Mesenchymal stem cell (in vitro differentiated cells and primary cell): ENCODE data around the gene TIMP2.

Source experiments
- DNase-seq: peaks from one replicate; pipeline ENCODE4 v3.0.0-alpha.2; 2013
- H2AFZ ChIP-seq: one replicate; pipeline ENCODE4 v1.6.1; 2013; ENCODE audit warnings: low read depth, mild to moderate bottlenecking, control low read depth, inconsistent platforms, low read length, moderate library complexity
- H2AK5ac ChIP-seq: 2 replicates; pipeline ENCODE4 v1.6.1; 2013; ENCODE audit warnings: low read length, moderate library complexity, mild to moderate bottlenecking, inconsistent platforms; ENCODE audit not compliant: severe bottlenecking
- H2BK120ac ChIP-seq: one replicate; pipeline ENCODE4 v1.6.1; 2013; ENCODE audit warnings: low read depth, mild to moderate bottlenecking, inconsistent platforms, low read length, moderate library complexity
- H2BK12ac ChIP-seq, 2 experiments: one replicate each; pipeline ENCODE4 v1.6.1; 2013; ENCODE audit warnings: inconsistent platforms in 2 of 2, low read length in 2 of 2, mild to moderate bottlenecking in 2 of 2, moderate library complexity in 2 of 2, control low read depth in 1 of 2
- H2BK15ac ChIP-seq: one replicate; pipeline ENCODE4 v1.6.1; 2013; ENCODE audit warnings: mild to moderate bottlenecking, low read depth, inconsistent platforms; ENCODE audit not compliant: poor library complexity, severe bottlenecking
- H2BK5ac ChIP-seq: 2 replicates; pipeline ENCODE4 v1.6.1; 2013; ENCODE audit warnings: low read depth, mild to moderate bottlenecking, low read length, control low read depth, inconsistent platforms; ENCODE audit not compliant: poor library complexity, severe bottlenecking
- H3K14ac ChIP-seq, 2 experiments: one replicate each; pipeline ENCODE4 v1.6.1; 2013; ENCODE audit warnings: inconsistent platforms in 2 of 2, low read length in 2 of 2, control low read depth in 1 of 2, mild to moderate bottlenecking in 1 of 2, moderate library complexity in 1 of 2
- H3K18ac ChIP-seq, 2 experiments: one replicate each; pipeline ENCODE4 v1.6.1; 2013; ENCODE audit warnings: inconsistent platforms in 2 of 2, low read length in 2 of 2, control low read depth in 1 of 2, low read depth in 1 of 2, mild to moderate bottlenecking in 1 of 2
- H3K23ac ChIP-seq, 2 experiments: one replicate each; pipeline ENCODE4 v1.6.1; 2013; ENCODE audit warnings: inconsistent platforms in 2 of 2, low read length in 2 of 2, mild to moderate bottlenecking in 2 of 2, moderate library complexity in 2 of 2, control low read depth in 1 of 2
- H3K27ac ChIP-seq: 2 replicates; pipeline ENCODE4 v1.5.1; 2013; ENCODE audit warnings: mild to moderate bottlenecking, moderate library complexity, low read length, control low read depth, inconsistent platforms; ENCODE audit not compliant: poor library complexity, severe bottlenecking
- H3K27me3 ChIP-seq, 2 experiments: 2 replicates each; pipeline versions ENCODE4 v1.6.1 to v1.7.0; 2013; ENCODE audit warnings: low read length in 2 of 2, mild to moderate bottlenecking in 2 of 2, moderate library complexity in 2 of 2, control low read depth in 1 of 2, inconsistent platforms in 1 of 2; ENCODE audit not compliant: control insufficient read depth in 1 of 2, insufficient read depth in 1 of 2
- H3K36me3 ChIP-seq, 2 experiments: 2 replicates each; pipeline versions ENCODE4 v1.6.1 to v1.7.0; 2013; ENCODE audit warnings: low read length in 2 of 2, control low read depth in 1 of 2, inconsistent platforms in 1 of 2, low read depth in 1 of 2, mild to moderate bottlenecking in 1 of 2; ENCODE audit not compliant: insufficient read depth in 2 of 2, control insufficient read depth in 1 of 2
- H3K4ac ChIP-seq, 2 experiments: one replicate each; pipeline ENCODE4 v1.6.1; 2013; ENCODE audit warnings: inconsistent platforms in 2 of 2, low read length in 2 of 2, mild to moderate bottlenecking in 2 of 2, moderate library complexity in 2 of 2, control low read depth in 1 of 2, low read depth in 1 of 2
- H3K4me1 ChIP-seq: 2 replicates; pipeline ENCODE4 v1.6.1; 2013; ENCODE audit warnings: low read depth, low read length, control low read depth; ENCODE audit not compliant: control insufficient read depth, insufficient read depth
- H3K4me2 ChIP-seq: 2 replicates; pipeline ENCODE4 v1.6.1; 2013; ENCODE audit warnings: low read length, mild to moderate bottlenecking, inconsistent platforms; ENCODE audit not compliant: poor library complexity, severe bottlenecking
- H3K4me3 ChIP-seq, 2 experiments: 2 replicates each; pipeline versions ENCODE4 v1.5.1 to v1.7.0; 2013; ENCODE audit warnings: low read length in 2 of 2, mild to moderate bottlenecking in 2 of 2, control low read depth in 1 of 2, low read depth in 1 of 2; ENCODE audit not compliant: insufficient read depth in 1 of 2
- H3K79me1 ChIP-seq: replicated peaks from 2 replicates; pipeline ENCODE4 v1.6.1; 2013; ENCODE audit warnings: mild to moderate bottlenecking, control low read depth, low read length, inconsistent platforms; ENCODE audit not compliant: poor library complexity, severe bottlenecking
- H3K9ac ChIP-seq: 2 replicates; pipeline ENCODE4 v1.7.0; 2013; ENCODE audit warnings: mild to moderate bottlenecking, low read length, moderate library complexity
- H3K9me3 ChIP-seq: 2 replicates; pipeline ENCODE4 v1.7.0; 2013; ENCODE audit warnings: mild to moderate bottlenecking, low read length; ENCODE audit not compliant: control insufficient read depth
- H4K8ac ChIP-seq: one replicate; pipeline ENCODE4 v1.6.1; 2013; ENCODE audit warnings: inconsistent platforms, mild to moderate bottlenecking, low read length, moderate library complexity
- H4K91ac ChIP-seq: one replicate; pipeline ENCODE4 v1.6.1; 2013; ENCODE audit warnings: mild to moderate bottlenecking, low read length, inconsistent platforms
- WGBS: methylation state at CpG from one replicate; pipeline ENCODE4 v1.1.7; 2013; ENCODE audit warnings: mixed read lengths; 5-methylcytosine and 5-hydroxymethylcytosine counted together

The TIMP2 gene

GRCh38 chr17:78882540-78883088 lies 42.6 kb downstream of the TIMP2 start:
- no peak overlapping the region for H2AFZ ChIP-seq
- no peaks in the 10 kb centered on the region for H3K27me3 ChIP-seq
- peak overlapping the region; percentile 71 for H2BK15ac ChIP-seq
- H3K4me3 ChIP-seq, result peak overlapping the region in 1 of 2 experiments; percentile 50
- no peak for DNase-seq
- H2AK5ac ChIP-seq, result peak overlapping the region; percentile 58
- H3K36me3 ChIP-seq, result peaks cover 14 to 33% of the 10 kb centered on the region in 2 experiments
- H3K79me1 ChIP-seq, result peaks cover 38% of the 10 kb centered on the region
- H2BK120ac ChIP-seq, result peak overlapping the region; percentile 98
- peak overlapping the region in 1 of 2 experiments; percentile 10 for H3K23ac ChIP-seq
- peak overlapping the region; percentile 86 to 98 for H3K18ac ChIP-seq
- peak overlapping the region; percentile 94 for H3K9ac ChIP-seq
- H2BK5ac ChIP-seq, result peak overlapping the region; percentile 79
- H3K4ac ChIP-seq, result peak overlapping the region; percentile 95 to 99
- H3K4me2 ChIP-seq, result no peak overlapping the region
- H3K4me1 ChIP-seq, result peaks cover 70% of the 10 kb centered on the region
- H2BK12ac ChIP-seq, result peak overlapping the region; percentile 46 to 97
- WGBS, result 72% methylated on average over 10 of the region's 14 CpGs
- peak overlapping the region; percentile 72 for H4K8ac ChIP-seq
- peak overlapping the region in 1 of 2 experiments; percentile 87 for H3K14ac ChIP-seq
- H3K9me3 ChIP-seq, result no peaks in the 10 kb centered on the region
- H3K27ac ChIP-seq, result peak overlapping the region; percentile 94
- peak overlapping the region; percentile 95 for H4K91ac ChIP-seq

GRCh38 chr17:78879635-78880186 lies 45.5 kb downstream of the TIMP2 start:
- Histone ChIP-seq H3K27ac (peak overlapping the region; percentile 82), H3K23ac (no peak overlapping the region), H3K4me1 (peaks cover 66% of the 10 kb centered on the region), H4K8ac (peak overlapping the region; percentile 86), H3K9me3 (no peaks in the 10 kb centered on the region), H2AK5ac (peak overlapping the region; percentile 89), H3K27me3 (no peaks in the 10 kb centered on the region), H3K4me3 (peak overlapping the region in 1 of 2 experiments; percentile 50), H3K79me1 (peaks cover 28% of the 10 kb centered on the region), H2BK120ac (peak overlapping the region; percentile 12), H3K4ac (peak overlapping the region in 1 of 2 experiments; percentile 49), H3K18ac (peak overlapping the region in 1 of 2 experiments; percentile 91), H3K4me2 (peak overlapping the region; percentile 46), H3K9ac (peak overlapping the region; percentile 88), H2BK15ac (peak overlapping the region; percentile 8), H3K36me3 (peaks cover 11 to 22% of the 10 kb centered on the region in 2 experiments), H2BK5ac (no peak overlapping the region), H3K14ac (peak overlapping the region in 1 of 2 experiments; percentile 37), H2BK12ac (peak overlapping the region; percentile 64 to 70), H2AFZ (no peak overlapping the region), H4K91ac (peak overlapping the region; percentile 58)
- DNase-seq, result peak; percentile 89
- WGBS, result 64% methylated on average over 28 of the region's 28 CpGs

- Histone ChIP-seq H3K4me1 (peaks cover 62% of the 10 kb centered on the region), H3K4me3 (peak overlapping the region in 1 of 2 experiments; percentile 50), H2BK12ac (peak overlapping the region; percentile 23 to 97), H3K9ac (peak overlapping the region; percentile 88), H2AFZ (no peak overlapping the region), H3K36me3 (peaks cover 11 to 22% of the 10 kb centered on the region in 2 experiments), H2AK5ac (peak overlapping the region; percentile 84), H3K4ac (peak overlapping the region; percentile 56 to 64), H4K91ac (peak overlapping the region; percentile 77), H3K14ac (no peak overlapping the region), H4K8ac (peak overlapping the region; percentile 72), H2BK120ac (no peak overlapping the region), H3K27ac (peak overlapping the region; percentile 82), H3K27me3 (no peaks in the 10 kb centered on the region), H2BK5ac (peak overlapping the region; percentile 36), H3K79me1 (peaks cover 27% of the 10 kb centered on the region), H2BK15ac (no peak overlapping the region), H3K4me2 (peak overlapping the region; percentile 46), H3K18ac (peak overlapping the region; percentile 78 to 88), H3K23ac (no peak overlapping the region), H3K9me3 (no peaks in the 10 kb centered on the region)
- 92% methylated on average over 14 of the region's 14 CpGs for WGBS
- no peak for DNase-seq
Observed at GRCh38 chr17:78878871-78879527, 46.2 kb downstream of the TIMP2 start.

GRCh38 chr17:78878261-78878660 lies 46.9 kb downstream of the TIMP2 start:
- no peaks in the 10 kb centered on the region for H3K27me3 ChIP-seq
- DNase-seq, result no peak
- H2AFZ ChIP-seq, result no peak overlapping the region
- H3K4me3 ChIP-seq, result no peak overlapping the region
- no peak overlapping the region for H4K8ac ChIP-seq
- no peak overlapping the region for H3K27ac ChIP-seq
- 96% methylated on average over 15 of the region's 15 CpGs for WGBS
- H2BK15ac ChIP-seq, result no peak overlapping the region
- H2AK5ac ChIP-seq, result peak overlapping the region; percentile 4
- H2BK120ac ChIP-seq, result no peak overlapping the region
- peak overlapping the region in 1 of 2 experiments; percentile 86 for H2BK12ac ChIP-seq
- peak overlapping the region; percentile 20 for H4K91ac ChIP-seq
- H3K9me3 ChIP-seq, result no peaks in the 10 kb centered on the region
- peak overlapping the region; percentile 88 for H3K9ac ChIP-seq
- H3K23ac ChIP-seq, result no peak overlapping the region
- H3K4me1 ChIP-seq, result peaks cover 62% of the 10 kb centered on the region
- H3K4me2 ChIP-seq, result no peak overlapping the region
- H3K14ac ChIP-seq, result peak overlapping the region in 1 of 2 experiments; percentile 41
- H3K36me3 ChIP-seq, result peaks cover 11 to 30% of the 10 kb centered on the region in 2 experiments
- peak overlapping the region in 1 of 2 experiments; percentile 17 for H3K4ac ChIP-seq
- H3K18ac ChIP-seq, result peak overlapping the region; percentile 0 to 79
- no peak overlapping the region for H2BK5ac ChIP-seq
- H3K79me1 ChIP-seq, result peaks cover 27% of the 10 kb centered on the region
